NCI-H2029 treated with DMSO at 0.1 percent for 48 hours (cell line): ENCODE results near the gene DPP6.
"Not testable (repeated sequence)": the region's sequence is repeated elsewhere in the genome, so short reads cannot be mapped to it uniquely, and the experiment has no call there.

ENCODE experiments used
- DNase-seq: peaks from one replicate; lab custom pipeline; 2025; lab: John Stamatoyannopoulos, UW

DPP6 gene

GRCh38 chr7:154051643-154052529, at the start of gene DPP6:
TSS of gene DPP6 (plus strand) at chr7:154052398.
- DNase-seq = not testable (repeated sequence)

- DNase-seq = not testable (repeated sequence)
Measured at GRCh38 chr7:154009423-154009911, 42.7 kb upstream of the DPP6 start.

GRCh38 chr7:154010726-154011568, 41.3 kb upstream of the DPP6 start:
- DNase-seq = not testable (repeated sequence)

GRCh38 chr7:154012800-154013199, 39.4 kb upstream of the DPP6 start:
- DNase-seq = not testable (repeated sequence)

- DNase-seq = not testable (repeated sequence)
Measured at GRCh38 chr7:154015636-154016035, 36.6 kb upstream of the DPP6 start.

DNA sequence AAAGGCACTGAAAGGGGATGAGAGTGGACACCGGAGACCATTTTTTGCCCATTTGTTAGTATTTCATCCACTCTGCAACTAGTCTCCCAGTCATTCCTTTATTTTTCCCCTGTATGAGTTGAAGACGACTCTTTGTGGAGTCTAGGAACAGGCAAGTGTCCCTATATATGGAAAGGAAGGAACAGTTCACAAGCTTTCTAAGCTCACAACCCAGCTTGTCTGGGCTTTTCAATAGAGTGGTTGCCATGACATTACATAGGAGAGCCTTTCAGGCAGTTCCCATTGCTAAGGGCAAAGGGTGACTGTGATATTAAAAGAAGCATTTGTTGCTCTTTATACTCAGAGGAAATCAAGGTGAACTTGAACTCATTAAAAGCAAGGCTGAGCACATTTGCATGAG, 33.8 kb upstream of the DPP6 start:
- DNase-seq = not testable (repeated sequence)

DNA sequence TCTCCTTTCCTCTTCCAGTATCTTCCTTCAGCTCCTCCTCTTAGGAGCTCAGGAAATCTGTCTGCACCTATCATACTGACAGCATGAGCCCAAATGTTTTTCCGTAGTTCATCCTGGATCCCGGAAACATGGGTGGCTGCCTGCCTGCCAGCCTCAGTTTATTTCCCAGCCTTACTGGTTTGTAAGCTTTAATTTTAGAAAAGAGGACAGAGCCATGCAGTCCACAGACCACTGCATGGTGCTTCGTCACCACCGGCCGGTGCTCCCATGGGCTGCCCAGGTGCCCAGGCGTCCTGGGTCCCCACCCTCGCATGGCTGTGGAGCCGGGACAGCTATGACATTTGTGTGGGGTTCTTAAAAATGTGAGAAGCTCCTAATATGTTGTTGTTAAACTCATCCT, 24.4 kb upstream of the DPP6 start:
- DNase-seq = not testable (repeated sequence)

GRCh38 chr7:154030476-154031080, 21.6 kb upstream of the DPP6 start:
- not testable (repeated sequence) for DNase-seq

GRCh38 chr7:154039466-154040165, 12.6 kb upstream of the DPP6 start:
- not testable (repeated sequence) for DNase-seq

DNA sequence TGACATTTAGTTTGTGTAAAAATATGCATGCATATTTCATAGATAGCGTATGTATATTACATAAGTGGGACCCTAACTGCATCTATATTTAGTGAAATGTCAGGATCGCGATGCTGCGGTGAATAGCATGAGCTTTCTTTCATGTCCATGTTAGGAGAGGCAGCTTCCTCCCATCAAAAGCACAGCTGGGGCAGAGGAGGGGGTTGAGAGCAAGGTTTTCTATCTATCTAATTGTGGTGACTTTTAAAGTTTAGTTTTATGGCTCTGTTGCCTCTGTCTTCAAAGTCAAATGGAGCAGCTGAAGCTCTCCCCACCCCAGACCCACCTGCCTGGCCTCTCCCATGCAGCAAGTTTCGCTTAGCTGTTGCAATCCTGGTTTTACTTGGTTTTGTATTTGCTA, 1.8 kb upstream of the DPP6 start:
- not testable (repeated sequence) for DNase-seq

DNA sequence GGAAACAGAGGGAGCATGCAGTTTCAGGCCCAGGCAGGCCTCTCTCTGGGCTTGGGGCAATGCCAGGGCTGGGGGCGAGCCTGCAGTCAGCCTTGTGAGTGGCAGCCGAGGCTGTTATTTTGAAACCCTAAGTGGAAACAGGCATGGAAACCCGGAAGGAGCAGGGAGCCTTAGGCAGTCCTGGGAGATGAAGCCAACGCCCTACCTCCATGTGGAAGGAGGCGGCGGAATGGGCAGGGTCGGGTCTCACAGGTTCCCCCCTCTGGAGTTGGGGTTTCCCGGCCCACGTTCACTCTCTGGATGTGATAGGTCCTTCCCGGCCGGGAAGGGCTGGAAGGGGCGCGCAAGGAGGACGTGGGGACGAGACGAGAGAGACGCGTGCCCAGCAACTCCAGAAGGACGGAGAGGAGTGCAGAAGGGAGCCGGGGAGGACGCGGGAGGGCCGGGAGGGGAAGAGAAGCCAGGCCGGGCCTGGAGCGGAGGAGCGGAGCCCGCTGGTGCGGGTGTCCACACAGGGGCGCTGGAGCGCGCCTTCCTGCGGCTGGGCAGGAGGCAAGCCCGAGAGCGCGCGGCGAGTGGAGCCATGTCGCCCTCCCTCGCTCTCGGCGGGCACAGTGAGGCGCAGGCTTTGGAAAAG, 1.1 kb upstream of the DPP6 start:
- DNase-seq = not testable (repeated sequence)

GRCh38 chr7:154052530-154053252, 493 bp downstream of the DPP6 start:
- DNase-seq = not testable (repeated sequence)

GRCh38 chr7:154053466-154054312, 1.5 kb downstream of the DPP6 start:
- DNase-seq = not testable (repeated sequence)

DNA sequence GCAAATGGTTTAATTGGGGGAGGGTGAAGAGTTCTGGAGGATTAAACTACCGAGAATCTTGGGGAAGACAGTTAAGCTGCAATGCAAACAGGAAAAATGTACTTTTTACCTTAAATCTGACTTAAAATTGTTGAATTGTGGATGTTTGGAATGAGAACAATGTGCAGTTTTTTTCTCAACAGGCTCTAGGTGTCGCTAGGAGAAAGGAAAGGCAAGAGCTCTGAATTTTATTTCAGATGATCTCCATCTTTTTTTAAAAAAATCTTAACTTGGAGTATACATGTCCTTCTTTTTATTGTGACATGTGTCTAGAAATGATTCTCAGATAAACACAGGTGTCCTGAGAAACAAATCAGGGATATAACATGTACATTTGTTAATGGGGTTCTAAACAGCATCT, 2.5 kb downstream of the DPP6 start:
- not testable (repeated sequence) for DNase-seq

GRCh38 chr7:154055491-154056106, 3.4 kb downstream of the DPP6 start:
- not testable (repeated sequence) for DNase-seq

DNA sequence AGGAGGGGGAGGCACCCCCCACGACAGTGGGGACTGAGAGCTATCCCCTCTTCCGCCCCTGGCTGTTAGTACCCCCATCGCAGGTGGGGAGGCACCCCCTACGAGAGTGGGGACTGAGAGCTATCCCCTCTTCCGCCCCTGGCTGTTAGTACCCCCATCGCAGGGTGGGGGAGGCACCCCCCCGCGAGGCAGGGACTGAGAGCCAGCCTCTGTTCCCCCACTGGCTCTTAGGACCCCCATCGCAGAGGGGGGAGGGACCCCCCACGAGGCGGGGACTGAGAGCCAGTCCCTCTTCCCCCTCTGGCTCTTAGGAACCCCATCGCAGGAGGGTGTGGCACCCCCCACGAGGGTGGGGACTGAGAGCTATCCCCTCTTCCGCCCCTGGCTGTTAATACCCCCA, 6.6 kb downstream of the DPP6 start:
- not testable (repeated sequence) for DNase-seq

DNA sequence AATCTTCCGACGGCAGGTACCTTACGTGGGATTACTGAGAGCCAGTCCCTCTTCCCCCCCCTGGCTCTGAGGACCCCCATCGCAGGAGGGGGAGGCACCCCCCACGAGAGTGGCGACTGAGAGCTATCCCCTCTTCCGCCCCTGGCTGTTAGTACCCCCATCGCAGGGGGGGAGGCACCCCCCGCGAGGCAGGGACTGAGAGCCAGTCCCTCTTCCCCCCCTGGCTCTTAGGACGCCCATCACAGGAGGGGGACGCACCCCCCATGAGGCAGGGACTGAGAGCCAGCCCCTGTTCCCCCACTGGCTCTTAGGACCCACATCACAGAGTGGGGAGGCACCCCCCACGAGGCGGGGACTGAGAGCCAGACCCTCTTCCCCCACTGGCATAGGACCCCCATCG, 8.4 kb downstream of the DPP6 start:
- not testable (repeated sequence) for DNase-seq

GRCh38 chr7:154071833-154072232, 19.6 kb downstream of the DPP6 start:
- peak; percentile 68 for DNase-seq
